Measurements from ENCODE around the gene CA14. TPM values are rescaled to one million over a fixed set of nuclear protein-coding genes. Genes with fewer than 3 reads are reported as not detected.
"Not testable (repeated sequence)": the region's sequence is repeated elsewhere in the genome, so short reads cannot be mapped to it uniquely, and the experiment has no call there.

Gene CA14
- 1 to 10 TPM in 1 of 4 donors, under 1 TPM in 3; 0.54 to 1.5 (median 0.78) TPM for total RNA-seq

GRCh38 chr1:150257624-150258585 lies at the start of gene CA14:
Gene CA14 (plus strand): TSS chr1:150257774. CDS start chr1:150258129, 355 bp downstream.
- TF ChIP-seq EP300 (IDR thresholded peaks at IDR 0.05) (no peak), POLR2A (IDR thresholded peaks at IDR 0.05) (no peak), CTCF (IDR thresholded peaks at IDR 0.05) (no peak), POLR2AphosphoS5 (IDR thresholded peaks at IDR 0.05) (no peak)
- ATAC-seq = no peak
- Histone ChIP-seq H3K4me3 (no peak within 1 kb of the TSS), H3K4me1 (peaks cover 0 to 51% (median 14%) of the 10 kb centered on the region in 3 donors), H3K9me3 (no peaks in the 10 kb centered on the region), H3K27me3 (no peaks in the 10 kb centered on the region), H3K27ac (peak within 1 kb of the TSS in 3 of 4 donors; percentile 81 to 84 (median 82)), H3K36me3 (no peaks in the 10 kb centered on the region)
- 35 to 37% methylated on average over 6 to 11 of the region's 13 CpGs for WGBS, 2 donors (ENCODE audit: low coverage in 1 of 2)

- not testable (repeated sequence) for H3K9me3 ChIP-seq, ATAC-seq, H3K4me3 ChIP-seq, H3K4me1 ChIP-seq, H3K27ac ChIP-seq, H3K27me3 ChIP-seq, H3K36me3 ChIP-seq
- 93% methylated on average over 5 of the region's 6 CpGs; no CpG with 5 or more reads in 1 of the 2 donors for WGBS, 2 donors (ENCODE audit: low coverage in 1 of 2)
Observed at GRCh38 chr1:150208460-150208859, 49.1 kb upstream of the CA14 start.

- H3K36me3 ChIP-seq = no peaks in the 10 kb centered on the region
- no peak overlapping the region for H3K27ac ChIP-seq
- no peaks in the 10 kb centered on the region for H3K27me3 ChIP-seq
- ATAC-seq = no peak
- no peak for TF ChIP-seq POLR2A (IDR thresholded peaks at IDR 0.05)
- TF ChIP-seq CTCF (IDR thresholded peaks at IDR 0.05) = no peak
- no peak for TF ChIP-seq POLR2AphosphoS5 (IDR thresholded peaks at IDR 0.05)
- no peak for TF ChIP-seq EP300 (IDR thresholded peaks at IDR 0.05)
- WGBS, 2 donors (ENCODE audit: low coverage in 1 of 2) = 87 to 100% methylated on average over 4 of the region's 4 CpGs
- H3K9me3 ChIP-seq = no peaks in the 10 kb centered on the region
- H3K4me1 ChIP-seq = peaks cover 0 to 13% (median 0%) of the 10 kb centered on the region in 3 donors
- H3K4me3 ChIP-seq = no peak overlapping the region
Observed at GRCh38 chr1:150210091-150210490, 47.5 kb upstream of the CA14 start.

GRCh38 chr1:150210706-150211105 lies 46.9 kb upstream of the CA14 start:
- TF ChIP-seq EP300 (IDR thresholded peaks at IDR 0.05) = no peak
- no peak for TF ChIP-seq CTCF (IDR thresholded peaks at IDR 0.05)
- no peak for TF ChIP-seq POLR2A (IDR thresholded peaks at IDR 0.05)
- no peak for TF ChIP-seq POLR2AphosphoS5 (IDR thresholded peaks at IDR 0.05)
- H3K27ac ChIP-seq = no peak overlapping the region
- no peak overlapping the region for H3K4me3 ChIP-seq
- no peaks in the 10 kb centered on the region for H3K9me3 ChIP-seq
- no peaks in the 10 kb centered on the region for H3K36me3 ChIP-seq
- ATAC-seq = no peak
- peaks cover 0 to 13% (median 0%) of the 10 kb centered on the region in 3 donors for H3K4me1 ChIP-seq
- 87 to 92% methylated on average over 4 of the region's 4 CpGs for WGBS, 2 donors (ENCODE audit: low coverage in 1 of 2)
- H3K27me3 ChIP-seq = no peaks in the 10 kb centered on the region

GRCh38 chr1:150212070-150212469 lies 45.5 kb upstream of the CA14 start:
- no peak overlapping the region for H3K4me3 ChIP-seq
- no peaks in the 10 kb centered on the region for H3K36me3 ChIP-seq
- H3K9me3 ChIP-seq = no peaks in the 10 kb centered on the region
- ATAC-seq = no peak
- H3K27ac ChIP-seq = no peak overlapping the region
- H3K4me1 ChIP-seq = peaks cover 0 to 13% (median 0%) of the 10 kb centered on the region in 3 donors
- TF ChIP-seq POLR2A (IDR thresholded peaks at IDR 0.05) = no peak
- TF ChIP-seq POLR2AphosphoS5 (IDR thresholded peaks at IDR 0.05) = no peak
- TF ChIP-seq EP300 (IDR thresholded peaks at IDR 0.05) = no peak
- no peaks in the 10 kb centered on the region for H3K27me3 ChIP-seq
- 92 to 96% methylated on average over 7 to 9 of the region's 9 CpGs for WGBS, 2 donors (ENCODE audit: low coverage in 1 of 2)
